ENCODE measurements around the gene C12orf43. TPM values are rescaled to one million over a fixed set of nuclear protein-coding genes. Genes with fewer than 3 reads are reported as not detected.

Gene C12orf43
- total RNA-seq, 2 donors from 2014 or later: 21.4 to 26.8 TPM

GRCh38 chr12:120994059-120994458, 22.2 kb downstream of the C12orf43 start:
- H3K4me3 Mint-ChIP-seq: no peak overlapping the region
- 94 to 96% methylated on average over 5 to 15 of the region's 15 CpGs for WGBS, 2 experiments (ENCODE audit: insufficient coverage in 1 of 2, insufficient read length in 1 of 2)
- no peaks in the 10 kb centered on the region for H3K9me3 Mint-ChIP-seq
- H3K27me3 Mint-ChIP-seq (ENCODE audit: insufficient read depth): peaks cover 16% of the 10 kb centered on the region
- H3K9ac ChIP-seq (ENCODE audit: extremely low read depth, low read length, poor library complexity, severe bottlenecking): no peak overlapping the region
- peaks cover 5% of the 10 kb centered on the region for H3K4me1 Mint-ChIP-seq
- no peak overlapping the region for H3K27ac Mint-ChIP-seq
- H3K4me3 ChIP-seq (ENCODE audit: low read length): no peak overlapping the region
- no peak overlapping the region for H3K27ac ChIP-seq (ENCODE audit: low read depth, low read length)
- no peaks in the 10 kb centered on the region for H3K36me3 Mint-ChIP-seq (ENCODE audit: low read depth)
- TF ChIP-seq CTCF (conservative IDR thresholded peaks at IDR 0.05): no peak
- H3K9me3 ChIP-seq (ENCODE audit: control insufficient read depth, low read length): no peaks in the 10 kb centered on the region
- H3K36me3 ChIP-seq (ENCODE audit: control insufficient read depth, insufficient read depth, low read length): no peaks in the 10 kb centered on the region
- H3K4me1 ChIP-seq (ENCODE audit: control insufficient read depth, insufficient read depth, low read length): no peaks in the 10 kb centered on the region
- H3K27me3 ChIP-seq (ENCODE audit: control insufficient read depth, insufficient read depth, low read length, poor library complexity, severe bottlenecking): peaks cover 7% of the 10 kb centered on the region
- no peak for DNase-seq

- TF ChIP-seq CTCF (conservative IDR thresholded peaks at IDR 0.05): no peak
- no peak overlapping the region for H3K4me3 Mint-ChIP-seq
- no peaks in the 10 kb centered on the region for H3K4me1 ChIP-seq (ENCODE audit: control insufficient read depth, insufficient read depth, low read length)
These were observed 22.8 kb downstream of the C12orf43 start for GRCh38 chr12:120993496-120993895.

GRCh38 chr12:120992989-120993388, 23.3 kb downstream of the C12orf43 start:
- H3K9me3 Mint-ChIP-seq: no peaks in the 10 kb centered on the region
- Histone ChIP-seq H3K4me1 (ENCODE audit: control insufficient read depth, insufficient read depth, low read length) (no peaks in the 10 kb centered on the region), H3K9ac (ENCODE audit: extremely low read depth, low read length, poor library complexity, severe bottlenecking) (no peak overlapping the region), H3K9me3 (ENCODE audit: control insufficient read depth, low read length) (no peaks in the 10 kb centered on the region), H3K36me3 (ENCODE audit: control insufficient read depth, insufficient read depth, low read length) (no peaks in the 10 kb centered on the region), H3K27ac (ENCODE audit: low read depth, low read length) (no peak overlapping the region), H3K4me3 (ENCODE audit: low read length) (no peak overlapping the region), H3K27me3 (ENCODE audit: control insufficient read depth, insufficient read depth, low read length, poor library complexity, severe bottlenecking) (peaks cover 7% of the 10 kb centered on the region)
- peaks cover 16% of the 10 kb centered on the region for H3K27me3 Mint-ChIP-seq (ENCODE audit: insufficient read depth)
- no peaks in the 10 kb centered on the region for H3K36me3 Mint-ChIP-seq (ENCODE audit: low read depth)
- TF ChIP-seq CTCF (conservative IDR thresholded peaks at IDR 0.05): no peak
- no peak overlapping the region for H3K27ac Mint-ChIP-seq
- WGBS, 2 experiments (ENCODE audit: insufficient coverage in 1 of 2, insufficient read length in 1 of 2): 83 to 93% methylated on average over 1 of the region's 1 CpG
- H3K4me1 Mint-ChIP-seq: no peaks in the 10 kb centered on the region
- no peak for DNase-seq
- H3K4me3 Mint-ChIP-seq: no peak overlapping the region

More at GRCh38 chr12:120993496-120993895, 22.8 kb downstream of the C12orf43 start:
- Mint-ChIP-seq H3K4me1 (peaks cover 4% of the 10 kb centered on the region), H3K27ac (no peak overlapping the region), H3K36me3 (ENCODE audit: low read depth) (no peaks in the 10 kb centered on the region), H3K27me3 (ENCODE audit: insufficient read depth) (peaks cover 16% of the 10 kb centered on the region), H3K9me3 (no peaks in the 10 kb centered on the region)
- H3K27ac ChIP-seq (ENCODE audit: low read depth, low read length): no peak overlapping the region
- H3K4me3 ChIP-seq (ENCODE audit: low read length): no peak overlapping the region
- 91 to 93% methylated on average over 10 to 11 of the region's 11 CpGs for WGBS, 2 experiments (ENCODE audit: insufficient coverage in 1 of 2, insufficient read length in 1 of 2)
- DNase-seq: no peak
- peaks cover 7% of the 10 kb centered on the region for H3K27me3 ChIP-seq (ENCODE audit: control insufficient read depth, insufficient read depth, low read length, poor library complexity, severe bottlenecking)
- H3K36me3 ChIP-seq (ENCODE audit: control insufficient read depth, insufficient read depth, low read length): no peaks in the 10 kb centered on the region
- H3K9me3 ChIP-seq (ENCODE audit: control insufficient read depth, low read length): no peaks in the 10 kb centered on the region
- H3K9ac ChIP-seq (ENCODE audit: extremely low read depth, low read length, poor library complexity, severe bottlenecking): no peak overlapping the region
